GM23338 (cell line): ENCODE data around the gene CDCA4.

Experiments
- CREB1 ChIP-seq: fragments of 250-450 bp; sonication (Bioruptor Pico); IDR thresholded peaks from 2 replicates; pipeline ENCODE4 v1.5.0; 2020; ENCODE audit warnings: low read depth, mild to moderate bottlenecking, moderate library complexity
- EZH2 ChIP-seq: fragments of 200-600 bp; sonication (generic); IDR thresholded peaks from one replicate; pipeline ENCODE4 v1.8.0; 2017; ENCODE audit warnings: antibody characterized with exemption, mild to moderate bottlenecking, low read depth; ENCODE audit not compliant: unreplicated experiment
- EZH2phosphoT487 ChIP-seq: fragments of 200-600 bp; sonication (generic); IDR thresholded peaks from one replicate; pipeline ENCODE4 v1.8.1; 2018; ENCODE audit warnings: antibody characterized with exemption; ENCODE audit not compliant: unreplicated experiment
- JUNB ChIP-seq: IDR thresholded peaks from one replicate; pipeline ENCODE4 v1.6.1; 2016; ENCODE audit warnings: antibody characterized with exemption; ENCODE audit not compliant: unreplicated experiment
- NANOG ChIP-seq: IDR thresholded peaks from 2 replicates; pipeline ENCODE4 v1.6.1; 2016; ENCODE audit warnings: antibody characterized with exemption, borderline replicate concordance
- POLR2AphosphoS5 ChIP-seq: IDR thresholded peaks from 2 replicates; pipeline ENCODE4 v1.6.1; 2016; ENCODE audit warnings: antibody characterized with exemption, low read depth
- ZNF114 ChIP-seq: fragments of 250-450 bp; sonication (Bioruptor Pico); IDR thresholded peaks from 2 replicates; pipeline ENCODE4 v1.5.0; 2020; ENCODE audit warnings: mild to moderate bottlenecking, moderate library complexity
- ZNF331 ChIP-seq: fragments of 250-450 bp; sonication (Bioruptor Pico); IDR thresholded peaks from 2 replicates; pipeline ENCODE4 v1.5.0; 2020; ENCODE audit warnings: low read depth, mild to moderate bottlenecking, moderate library complexity
- TF ChIP-seq, protein P1 (sequence below), 2 experiments: fragments of 200-600 bp in 1 of 2; sonication (generic) in 1 of 2; conservative IDR thresholded peaks; 2 replicates each; pipeline versions ENCODE4 v1.5.1 to v1.6.1; 2016 to 2017; ENCODE audit warnings: antibody characterized with exemption in 2 of 2, low read depth in 2 of 2, mild to moderate bottlenecking in 2 of 2, moderate library complexity in 1 of 2
- TF ChIP-seq, protein P2 (sequence below): IDR thresholded peaks from one replicate; pipeline ENCODE4 v1.6.1; 2018; ENCODE audit warnings: antibody characterized with exemption; ENCODE audit not compliant: unreplicated experiment
- TF ChIP-seq, protein P3 (sequence below): IDR thresholded peaks from 2 replicates; pipeline ENCODE4 v1.6.1; 2016; ENCODE audit warnings: antibody characterized with exemption

DNA sequence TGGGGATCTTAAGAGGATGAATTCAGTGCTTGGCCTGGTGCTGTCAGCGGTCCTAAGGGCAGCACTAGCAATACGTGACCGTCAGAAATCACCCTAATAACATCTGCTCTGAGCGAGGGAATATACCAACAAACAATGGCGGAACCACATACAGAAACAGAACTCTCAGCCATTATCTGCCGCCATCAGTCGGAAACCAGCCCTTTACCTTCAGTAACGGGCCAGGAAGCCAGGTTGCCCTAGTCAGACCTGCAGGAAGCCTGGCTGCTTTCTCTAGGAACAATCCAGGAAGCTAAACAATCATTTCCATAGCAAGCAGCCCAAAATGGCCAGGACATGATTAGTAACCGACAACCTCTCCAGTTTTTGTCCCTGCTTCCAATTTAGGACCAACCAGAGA is 5.6 kb downstream of the CDCA4 start:
- TF ChIP-seq, protein P1, sequence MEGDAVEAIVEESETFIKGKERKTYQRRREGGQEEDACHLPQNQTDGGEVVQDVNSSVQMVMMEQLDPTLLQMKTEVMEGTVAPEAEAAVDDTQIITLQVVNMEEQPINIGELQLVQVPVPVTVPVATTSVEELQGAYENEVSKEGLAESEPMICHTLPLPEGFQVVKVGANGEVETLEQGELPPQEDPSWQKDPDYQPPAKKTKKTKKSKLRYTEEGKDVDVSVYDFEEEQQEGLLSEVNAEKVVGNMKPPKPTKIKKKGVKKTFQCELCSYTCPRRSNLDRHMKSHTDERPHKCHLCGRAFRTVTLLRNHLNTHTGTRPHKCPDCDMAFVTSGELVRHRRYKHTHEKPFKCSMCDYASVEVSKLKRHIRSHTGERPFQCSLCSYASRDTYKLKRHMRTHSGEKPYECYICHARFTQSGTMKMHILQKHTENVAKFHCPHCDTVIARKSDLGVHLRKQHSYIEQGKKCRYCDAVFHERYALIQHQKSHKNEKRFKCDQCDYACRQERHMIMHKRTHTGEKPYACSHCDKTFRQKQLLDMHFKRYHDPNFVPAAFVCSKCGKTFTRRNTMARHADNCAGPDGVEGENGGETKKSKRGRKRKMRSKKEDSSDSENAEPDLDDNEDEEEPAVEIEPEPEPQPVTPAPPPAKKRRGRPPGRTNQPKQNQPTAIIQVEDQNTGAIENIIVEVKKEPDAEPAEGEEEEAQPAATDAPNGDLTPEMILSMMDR (conservative IDR thresholded peaks at IDR 0.05; ENCODE audit: low read depth in 2 of 2), result no peak
- TF ChIP-seq POLR2AphosphoS5 (no peak), CREB1 (CRISPR knock-in tag) (no peak), EZH2 (no peak), ZNF114 (CRISPR knock-in tag) (no peak), JUNB (no peak), ZNF331 (CRISPR knock-in tag) (no peak), NANOG (no peak), EZH2phosphoT487 (no peak)
- TF ChIP-seq, protein P2, sequence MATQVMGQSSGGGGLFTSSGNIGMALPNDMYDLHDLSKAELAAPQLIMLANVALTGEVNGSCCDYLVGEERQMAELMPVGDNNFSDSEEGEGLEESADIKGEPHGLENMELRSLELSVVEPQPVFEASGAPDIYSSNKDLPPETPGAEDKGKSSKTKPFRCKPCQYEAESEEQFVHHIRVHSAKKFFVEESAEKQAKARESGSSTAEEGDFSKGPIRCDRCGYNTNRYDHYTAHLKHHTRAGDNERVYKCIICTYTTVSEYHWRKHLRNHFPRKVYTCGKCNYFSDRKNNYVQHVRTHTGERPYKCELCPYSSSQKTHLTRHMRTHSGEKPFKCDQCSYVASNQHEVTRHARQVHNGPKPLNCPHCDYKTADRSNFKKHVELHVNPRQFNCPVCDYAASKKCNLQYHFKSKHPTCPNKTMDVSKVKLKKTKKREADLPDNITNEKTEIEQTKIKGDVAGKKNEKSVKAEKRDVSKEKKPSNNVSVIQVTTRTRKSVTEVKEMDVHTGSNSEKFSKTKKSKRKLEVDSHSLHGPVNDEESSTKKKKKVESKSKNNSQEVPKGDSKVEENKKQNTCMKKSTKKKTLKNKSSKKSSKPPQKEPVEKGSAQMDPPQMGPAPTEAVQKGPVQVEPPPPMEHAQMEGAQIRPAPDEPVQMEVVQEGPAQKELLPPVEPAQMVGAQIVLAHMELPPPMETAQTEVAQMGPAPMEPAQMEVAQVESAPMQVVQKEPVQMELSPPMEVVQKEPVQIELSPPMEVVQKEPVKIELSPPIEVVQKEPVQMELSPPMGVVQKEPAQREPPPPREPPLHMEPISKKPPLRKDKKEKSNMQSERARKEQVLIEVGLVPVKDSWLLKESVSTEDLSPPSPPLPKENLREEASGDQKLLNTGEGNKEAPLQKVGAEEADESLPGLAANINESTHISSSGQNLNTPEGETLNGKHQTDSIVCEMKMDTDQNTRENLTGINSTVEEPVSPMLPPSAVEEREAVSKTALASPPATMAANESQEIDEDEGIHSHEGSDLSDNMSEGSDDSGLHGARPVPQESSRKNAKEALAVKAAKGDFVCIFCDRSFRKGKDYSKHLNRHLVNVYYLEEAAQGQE, result no peak
- TF ChIP-seq, protein P3, sequence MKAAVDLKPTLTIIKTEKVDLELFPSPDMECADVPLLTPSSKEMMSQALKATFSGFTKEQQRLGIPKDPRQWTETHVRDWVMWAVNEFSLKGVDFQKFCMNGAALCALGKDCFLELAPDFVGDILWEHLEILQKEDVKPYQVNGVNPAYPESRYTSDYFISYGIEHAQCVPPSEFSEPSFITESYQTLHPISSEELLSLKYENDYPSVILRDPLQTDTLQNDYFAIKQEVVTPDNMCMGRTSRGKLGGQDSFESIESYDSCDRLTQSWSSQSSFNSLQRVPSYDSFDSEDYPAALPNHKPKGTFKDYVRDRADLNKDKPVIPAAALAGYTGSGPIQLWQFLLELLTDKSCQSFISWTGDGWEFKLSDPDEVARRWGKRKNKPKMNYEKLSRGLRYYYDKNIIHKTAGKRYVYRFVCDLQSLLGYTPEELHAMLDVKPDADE, result no peak
